Measurements from ENCODE around the gene POC5.
"Not testable (repeated sequence)": the region's sequence is repeated elsewhere in the genome, so short reads cannot be mapped to it uniquely, and the experiment has no call there.

POC5 gene, protein sequence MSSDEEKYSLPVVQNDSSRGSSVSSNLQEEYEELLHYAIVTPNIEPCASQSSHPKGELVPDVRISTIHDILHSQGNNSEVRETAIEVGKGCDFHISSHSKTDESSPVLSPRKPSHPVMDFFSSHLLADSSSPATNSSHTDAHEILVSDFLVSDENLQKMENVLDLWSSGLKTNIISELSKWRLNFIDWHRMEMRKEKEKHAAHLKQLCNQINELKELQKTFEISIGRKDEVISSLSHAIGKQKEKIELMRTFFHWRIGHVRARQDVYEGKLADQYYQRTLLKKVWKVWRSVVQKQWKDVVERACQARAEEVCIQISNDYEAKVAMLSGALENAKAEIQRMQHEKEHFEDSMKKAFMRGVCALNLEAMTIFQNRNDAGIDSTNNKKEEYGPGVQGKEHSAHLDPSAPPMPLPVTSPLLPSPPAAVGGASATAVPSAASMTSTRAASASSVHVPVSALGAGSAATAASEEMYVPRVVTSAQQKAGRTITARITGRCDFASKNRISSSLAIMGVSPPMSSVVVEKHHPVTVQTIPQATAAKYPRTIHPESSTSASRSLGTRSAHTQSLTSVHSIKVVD

DNA sequence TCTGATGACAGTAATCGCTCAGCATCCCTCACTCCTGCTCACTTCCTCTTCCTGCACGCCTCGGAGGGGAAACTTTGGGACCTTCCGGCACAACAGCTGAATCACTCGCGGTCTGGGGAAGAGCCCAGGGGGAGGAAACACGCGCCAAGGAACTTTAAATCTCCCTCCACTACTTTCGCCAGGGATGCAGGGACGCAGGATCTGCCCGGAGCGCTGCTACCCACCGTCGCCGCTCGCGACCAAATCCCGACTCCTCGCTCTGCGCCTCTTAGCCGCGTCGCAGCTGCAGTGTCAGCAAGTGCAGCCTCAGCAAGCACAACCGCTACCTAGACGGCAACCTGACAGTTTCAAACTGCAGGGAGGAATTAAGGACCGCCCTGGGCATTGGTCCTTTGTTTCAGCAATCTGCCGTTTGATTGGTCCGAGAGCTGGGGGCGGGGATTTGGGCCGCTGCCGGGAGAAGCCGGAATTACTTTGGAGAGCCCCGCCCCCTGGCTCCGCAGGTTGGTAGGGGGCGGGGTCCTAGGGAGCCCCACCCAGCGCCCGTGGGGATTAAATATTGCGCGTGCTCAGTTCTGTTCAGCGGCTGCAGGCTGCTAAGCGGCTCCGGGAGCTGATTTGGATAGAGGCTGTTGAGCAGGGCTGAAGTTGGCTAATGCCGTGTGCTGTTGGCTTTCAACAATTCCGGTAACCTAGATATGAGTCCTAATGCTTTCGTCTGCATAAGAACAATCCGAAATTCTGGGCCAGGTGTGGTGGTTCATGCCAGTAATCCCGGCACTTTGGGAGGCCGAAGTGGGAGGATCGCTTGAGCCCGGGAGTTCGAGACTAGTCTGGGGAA lies at the start of gene POC5:
Gene POC5 (minus strand): TSS at position 356 of the 841 bp plus-strand sequence. CDS start 4,500 bp downstream, outside the sequence.
- peak; percentile 94 for DNase-seq (ENCODE audit: low spot score)

DNA sequence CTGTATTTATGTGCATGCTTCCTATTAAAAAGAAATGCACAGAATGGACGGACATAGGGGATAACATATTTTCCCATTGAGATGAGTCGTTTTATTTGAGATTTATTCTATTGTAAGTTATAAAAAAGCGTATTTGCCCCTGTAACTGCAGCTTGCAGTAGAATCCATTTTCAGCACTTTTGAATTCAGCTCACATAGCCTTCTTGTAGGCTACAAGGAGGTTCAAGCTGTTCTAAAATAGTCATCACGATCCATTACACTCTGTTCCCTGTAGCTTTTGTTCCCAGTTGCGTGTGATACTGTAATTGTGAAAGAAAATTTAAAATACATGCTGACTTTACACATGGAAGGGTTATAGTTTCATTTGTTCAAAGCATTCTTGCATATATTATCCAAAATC lies 40.9 kb upstream of the POC5 start:
- no peak for DNase-seq (ENCODE audit: low spot score)

DNA sequence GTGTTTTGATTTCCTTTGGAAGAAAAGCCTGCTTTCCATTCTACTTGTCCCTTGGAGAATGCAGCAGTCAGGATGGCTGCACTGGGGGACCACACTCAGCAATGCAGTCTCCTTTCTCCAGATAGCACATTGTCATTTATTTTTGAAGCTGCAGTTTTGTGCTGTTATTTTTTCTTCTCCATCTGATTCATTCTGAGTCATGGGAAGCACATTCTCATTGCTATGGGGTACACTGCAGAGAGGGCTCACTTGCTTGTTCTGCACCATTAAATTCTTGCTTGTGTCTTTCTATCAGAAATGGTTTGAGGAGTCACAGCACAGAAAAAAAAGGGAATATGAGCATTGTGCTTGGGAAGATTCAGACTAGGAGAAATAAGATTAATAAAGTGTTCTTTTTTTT lies 39.7 kb upstream of the POC5 start:
- peak; percentile 26 for DNase-seq (ENCODE audit: low spot score)

GRCh38 chr5:75756211-75756610 lies 39.0 kb upstream of the POC5 start:
- DNase-seq (ENCODE audit: low spot score) = no peak

DNA sequence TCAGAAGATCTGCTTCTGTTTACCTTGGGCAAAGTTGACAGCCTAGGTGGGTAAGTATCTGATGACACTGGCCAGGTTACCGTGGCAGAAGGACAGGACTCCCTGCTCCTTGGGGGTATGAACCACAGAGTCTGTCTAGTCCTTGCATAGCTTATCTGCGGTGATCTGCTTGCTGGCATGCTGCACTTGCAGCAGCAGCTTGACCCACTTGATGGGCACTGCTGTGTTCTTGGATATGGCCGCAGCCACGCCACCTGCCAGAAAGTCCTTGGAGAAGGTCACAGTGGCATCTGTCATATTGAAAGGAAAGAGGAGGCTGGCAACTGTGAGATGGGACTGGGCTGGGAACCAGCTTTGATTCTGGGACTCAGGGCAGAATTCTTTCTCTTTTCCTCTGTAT lies 35.9 kb upstream of the POC5 start:
- DNase-seq (ENCODE audit: low spot score) = no peak

GRCh38 chr5:75744355-75744754 lies 27.1 kb upstream of the POC5 start:
- no peak for DNase-seq (ENCODE audit: low spot score)

GRCh38 chr5:75736273-75736672 lies 19.0 kb upstream of the POC5 start:
- DNase-seq (ENCODE audit: low spot score) = no peak

GRCh38 chr5:75734913-75735789 lies 17.9 kb upstream of the POC5 start:
- DNase-seq (ENCODE audit: low spot score) = peak; percentile 76

- no peak for DNase-seq (ENCODE audit: low spot score)
These were observed 16.5 kb upstream of the POC5 start for GRCh38 chr5:75733767-75734166.

GRCh38 chr5:75731515-75731914 lies 14.3 kb upstream of the POC5 start:
- DNase-seq (ENCODE audit: low spot score) = not testable (repeated sequence)

DNA sequence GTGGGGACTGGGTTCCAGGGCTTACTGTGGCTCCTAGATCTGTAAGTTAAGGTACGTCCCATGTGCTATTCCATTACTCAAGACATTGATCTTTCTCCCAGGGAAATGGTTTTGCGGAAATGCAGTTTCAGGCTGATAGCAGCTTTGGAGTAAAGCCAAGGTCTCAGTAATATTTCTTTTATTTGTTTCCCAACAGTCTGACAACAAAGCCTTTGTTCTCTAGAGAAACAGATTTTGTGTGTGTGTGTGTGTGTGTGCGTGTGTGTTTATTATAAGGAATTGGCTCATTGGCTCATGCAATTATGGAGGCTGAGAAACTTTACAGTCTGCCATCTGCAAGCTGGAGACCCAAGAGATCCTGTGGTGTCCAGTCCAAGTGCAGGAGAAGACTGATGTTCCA lies 12.1 kb upstream of the POC5 start:
- DNase-seq (ENCODE audit: low spot score) = no peak

GRCh38 chr5:75727931-75728330 lies 10.7 kb upstream of the POC5 start:
- DNase-seq (ENCODE audit: low spot score) = no peak

- not testable (repeated sequence) for DNase-seq (ENCODE audit: low spot score)
These were observed 9.0 kb upstream of the POC5 start for GRCh38 chr5:75726224-75726623.

DNA sequence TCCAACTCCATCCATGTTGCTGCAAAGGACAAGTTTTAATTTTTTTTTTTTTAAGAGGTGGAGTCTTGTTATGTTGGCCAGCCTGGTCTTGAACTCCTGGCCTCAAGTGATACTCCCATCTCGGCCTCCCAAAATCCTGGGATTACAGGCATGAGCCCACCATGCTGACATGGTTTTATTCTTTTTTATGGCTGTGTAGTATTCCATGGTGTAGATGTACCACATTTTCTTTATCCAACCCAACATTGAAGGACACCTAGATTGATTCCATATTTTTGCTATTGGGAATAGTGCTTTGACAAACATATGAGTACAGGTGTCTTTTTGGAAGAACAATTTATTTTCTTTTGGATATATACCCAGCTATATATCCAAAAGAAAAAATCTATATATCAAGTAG lies 6.1 kb upstream of the POC5 start:
- DNase-seq (ENCODE audit: low spot score) = no peak

DNA sequence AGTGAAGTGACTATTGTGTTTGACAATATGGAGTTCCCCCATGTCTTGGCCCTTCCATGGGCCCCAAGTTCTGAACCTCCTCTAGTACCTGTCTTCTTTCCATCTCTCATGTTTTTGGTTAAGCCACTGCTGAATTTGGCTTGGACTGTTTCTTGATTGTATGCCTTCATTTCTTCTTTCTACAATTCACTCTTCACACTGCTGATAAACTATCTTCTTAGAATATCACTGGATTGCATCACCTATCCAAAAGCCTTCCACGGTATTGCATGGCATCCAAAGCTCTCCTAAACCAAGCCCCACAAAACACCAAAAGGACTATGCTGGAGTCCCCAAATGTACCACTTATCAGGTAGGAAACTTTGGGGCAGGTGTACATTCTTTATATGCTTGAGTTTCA lies 4.3 kb upstream of the POC5 start:
- DNase-seq (ENCODE audit: low spot score) = no peak

- no peak for DNase-seq (ENCODE audit: low spot score)
These were observed 3.6 kb upstream of the POC5 start for GRCh38 chr5:75720882-75721281.

DNA sequence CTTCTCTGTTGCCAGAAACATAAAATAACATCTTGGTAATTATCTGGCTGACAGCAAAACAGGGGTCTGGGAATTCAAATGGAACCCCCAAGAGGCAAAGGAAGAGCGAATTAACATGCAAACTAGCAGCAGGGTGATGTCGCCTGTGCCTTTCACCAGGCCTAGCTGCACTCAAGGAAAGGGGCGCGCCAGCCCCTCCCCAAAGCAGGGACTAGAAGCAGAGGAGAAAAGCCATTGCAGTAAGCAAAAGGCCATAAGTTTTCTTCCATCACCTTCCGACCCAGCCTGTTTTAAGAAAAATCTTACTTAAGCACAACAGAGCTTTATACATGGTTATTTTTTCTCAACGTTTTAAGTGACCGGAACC lies 539 bp downstream of the POC5 start:
- DNase-seq (ENCODE audit: low spot score) = no peak

GRCh38 chr5:75712091-75712490 lies 5.1 kb downstream of the POC5 start:
- DNase-seq (ENCODE audit: low spot score) = no peak

DNA sequence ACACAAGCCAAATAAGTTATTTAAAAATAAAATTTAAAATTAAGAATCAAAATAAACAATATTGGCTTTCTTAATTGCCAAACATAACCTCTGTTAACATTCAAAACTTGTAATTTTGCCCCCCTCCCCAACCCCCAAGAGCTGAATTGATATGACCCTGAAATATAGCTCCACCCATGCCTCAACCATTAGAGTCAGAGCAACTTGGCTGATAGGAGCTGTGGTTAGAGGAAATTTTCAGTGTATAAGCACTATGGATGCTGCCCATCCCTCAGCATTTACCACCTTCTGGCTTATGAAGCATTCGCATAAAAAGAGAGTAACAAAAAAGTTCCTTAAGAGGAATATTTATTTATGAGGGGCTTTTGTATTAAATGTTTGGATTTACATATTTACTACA lies 6.1 kb downstream of the POC5 start:
- DNase-seq (ENCODE audit: low spot score) = no peak

DNA sequence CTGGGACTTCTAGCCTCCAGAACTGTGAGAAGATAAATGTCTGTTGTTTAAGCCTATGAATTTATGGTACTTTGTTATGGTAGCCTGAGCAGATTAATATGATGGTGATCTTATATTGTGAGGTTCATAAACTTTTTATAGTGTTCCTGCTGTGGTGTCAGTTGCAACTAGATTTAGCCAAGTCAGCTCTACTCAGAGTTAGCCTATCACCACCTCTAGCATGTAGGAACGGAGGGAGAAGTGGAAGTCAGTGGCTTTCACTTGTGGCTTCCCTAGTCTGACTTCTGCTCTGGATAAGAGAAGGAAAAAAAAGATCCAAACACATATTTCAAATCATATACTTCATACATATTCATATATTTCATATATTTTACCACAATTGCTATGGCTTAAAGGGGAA lies 6.6 kb downstream of the POC5 start:
- peak; percentile 48 for DNase-seq (ENCODE audit: low spot score)

GRCh38 chr5:75707911-75708509 lies 9.2 kb downstream of the POC5 start:
- DNase-seq (ENCODE audit: low spot score) = no peak

DNA sequence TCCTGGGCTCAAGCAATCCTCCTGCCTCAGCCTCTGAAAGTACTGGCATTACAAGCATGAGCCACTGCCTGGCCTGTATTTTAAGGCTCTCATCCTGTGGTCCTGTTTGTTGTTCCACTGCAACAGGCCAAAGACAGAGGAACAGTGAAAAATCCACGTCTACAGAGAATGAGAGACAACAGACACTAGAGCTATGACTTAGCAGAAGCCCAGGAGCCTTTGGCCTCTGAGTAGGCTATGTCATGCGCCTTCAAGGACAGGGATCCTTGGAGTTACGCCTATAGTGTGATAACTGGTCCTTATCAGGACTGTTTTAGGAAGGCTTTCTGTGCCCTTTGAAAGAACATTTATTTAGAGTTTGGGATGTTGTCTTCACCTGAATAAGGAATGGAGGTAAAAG lies 10.5 kb downstream of the POC5 start:
- no peak for DNase-seq (ENCODE audit: low spot score)
